HG03135 (cell line): Measurements from ENCODE around the gene ASXL3.

Experiments used
- ATAC-seq: cut with Tn5 transposase; IDR thresholded peaks from one replicate; pipeline ENCODE4 v1.9.1; 2021; ENCODE audit warnings: mild to moderate bottlenecking, moderate library complexity; ENCODE audit not compliant: unreplicated experiment

ASXL3 gene

DNA sequence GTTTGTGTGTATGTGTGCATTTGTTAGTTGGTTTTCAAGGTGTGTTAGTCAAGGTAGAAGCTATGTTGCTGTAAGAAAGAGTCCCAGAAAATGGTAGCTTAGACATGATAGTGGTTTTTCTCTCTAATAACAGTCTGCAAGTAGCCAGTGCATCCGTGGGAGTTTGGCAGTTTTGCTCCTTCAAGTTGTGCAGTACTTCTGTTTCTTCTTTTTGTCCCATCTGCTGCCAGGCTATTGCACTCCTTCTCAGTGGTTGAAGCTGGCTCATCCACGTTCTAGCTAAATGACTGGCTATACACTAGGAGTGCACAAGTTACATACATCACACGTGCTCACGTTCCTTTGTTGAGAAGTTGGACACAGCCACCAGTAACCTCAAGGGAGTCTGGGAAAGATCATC is 134.7 kb downstream of the ASXL3 start:
- no peak for ATAC-seq

DNA sequence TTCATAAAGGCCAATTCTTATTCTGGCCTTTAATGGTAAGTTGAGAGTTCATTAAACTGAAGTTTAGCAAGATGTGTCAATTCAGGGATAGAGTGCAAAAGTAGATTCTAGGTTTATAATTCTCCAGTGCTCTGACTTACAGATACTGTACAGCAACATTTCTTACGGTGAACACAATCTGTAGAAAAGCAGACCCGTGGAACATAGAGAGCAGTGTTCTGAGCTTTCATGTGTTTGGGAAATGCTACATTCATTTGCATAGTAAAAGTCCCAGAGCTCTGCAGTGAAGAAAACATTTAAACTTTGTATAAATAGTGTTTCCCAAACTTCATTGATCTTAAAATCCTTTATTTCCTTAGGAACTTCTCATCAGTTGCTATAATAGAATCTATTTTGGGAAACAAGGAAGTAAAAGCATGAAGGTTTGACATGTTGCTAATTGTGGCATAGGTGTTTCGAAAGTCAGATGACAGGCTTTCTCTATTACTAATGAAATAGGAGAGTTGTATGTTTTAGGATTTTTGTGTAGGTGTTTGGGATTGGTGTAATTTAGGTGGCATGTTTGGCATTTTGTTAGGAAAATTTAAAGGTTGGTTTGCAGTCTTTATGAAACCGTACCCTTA is 138.2 kb downstream of the ASXL3 start:
- ATAC-seq: no peak

DNA sequence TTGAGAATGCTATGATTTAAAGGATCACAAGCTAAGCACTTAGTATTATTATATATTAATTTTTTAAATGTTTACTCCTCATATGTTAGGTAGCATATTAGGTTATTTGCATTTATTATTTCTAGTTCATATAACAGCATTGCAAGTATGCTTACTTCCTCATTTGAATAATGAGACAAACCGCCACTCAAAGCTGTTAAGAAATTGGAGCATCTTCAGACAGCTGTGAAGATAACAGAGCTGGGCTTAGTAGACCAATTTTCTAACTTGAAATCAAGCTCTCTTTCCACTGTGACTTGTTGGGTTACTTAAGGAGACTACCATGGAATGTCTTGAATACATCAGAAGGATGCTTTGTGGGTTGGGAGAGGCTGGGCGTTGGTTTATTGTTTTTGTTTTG is 139.3 kb downstream of the ASXL3 start:
- no peak for ATAC-seq

DNA sequence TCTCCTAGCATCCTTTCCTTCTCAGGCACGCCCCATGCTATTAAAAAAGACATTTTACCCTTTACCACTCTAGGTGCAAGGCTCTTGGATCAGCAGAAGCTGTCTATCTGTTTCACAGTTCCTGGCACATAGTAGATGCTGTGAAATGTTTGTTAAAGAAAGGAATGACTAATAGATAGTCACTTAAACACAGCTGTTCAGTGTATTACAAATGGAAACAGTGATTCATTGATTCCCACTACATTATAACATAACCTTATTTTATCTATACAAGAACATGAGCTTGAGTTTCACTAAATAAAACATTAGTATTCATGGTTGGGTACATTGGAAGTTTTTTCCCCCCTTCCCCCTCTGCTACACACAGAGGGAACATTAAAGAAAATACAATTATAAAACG is 142.1 kb downstream of the ASXL3 start:
- no peak for ATAC-seq

DNA sequence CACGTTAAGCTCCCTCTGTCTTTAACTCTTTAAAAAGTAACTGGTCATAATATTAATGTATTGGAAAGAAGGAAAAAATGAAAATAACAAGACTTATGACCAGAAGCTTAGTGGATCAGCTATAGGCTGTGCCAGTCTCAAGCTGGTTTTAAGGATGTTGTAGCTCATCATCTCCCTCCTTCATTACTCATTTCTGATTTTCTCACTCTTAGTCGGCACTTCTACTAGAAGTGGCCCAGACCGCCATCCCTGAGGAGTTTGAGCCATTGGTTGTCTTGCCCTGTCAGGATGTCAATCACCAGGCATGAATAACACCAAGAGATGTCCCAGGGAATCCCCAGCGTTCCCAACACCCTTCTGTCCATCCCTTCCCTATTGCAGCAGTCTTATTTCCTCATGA is 151.5 kb downstream of the ASXL3 start:
- ATAC-seq: no peak

DNA sequence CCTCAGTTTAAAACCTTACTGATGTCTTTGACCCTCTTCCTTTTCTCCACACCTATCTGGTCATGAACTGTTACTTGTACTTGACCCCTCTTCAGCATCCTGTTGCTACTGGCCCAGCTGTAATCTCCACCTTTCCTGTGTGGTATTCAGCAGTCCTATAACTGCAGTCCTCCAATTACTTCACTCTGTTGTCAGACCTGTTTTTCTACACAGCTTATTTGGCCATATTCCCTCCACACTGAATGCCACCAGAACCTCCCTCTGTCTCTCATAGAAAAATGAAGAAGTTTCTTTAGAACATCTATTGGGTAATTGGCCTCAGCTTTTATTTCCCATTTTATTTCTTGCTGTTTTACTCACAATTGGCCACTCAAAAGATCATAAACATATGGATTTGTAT is 155.4 kb downstream of the ASXL3 start:
- no peak for ATAC-seq

DNA sequence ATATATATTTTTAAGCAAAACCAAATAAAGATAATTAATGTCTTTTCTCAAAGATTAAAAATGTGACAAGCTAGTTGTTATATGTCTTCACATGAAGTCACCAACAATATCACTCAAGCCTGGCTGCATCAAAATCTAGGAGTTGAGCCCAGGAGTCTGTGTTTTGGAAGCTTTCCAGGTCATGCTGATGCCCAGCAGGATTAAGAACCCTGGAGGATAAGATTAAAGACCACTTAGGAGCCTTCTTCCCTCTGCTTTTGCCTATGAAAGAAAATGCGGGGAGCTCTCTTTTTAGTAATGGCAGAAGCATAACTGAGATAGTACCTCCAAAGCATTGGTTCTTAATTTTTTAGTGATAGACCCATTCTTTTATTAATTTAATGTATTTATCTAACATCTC is 157.4 kb downstream of the ASXL3 start:
- no peak for ATAC-seq

DNA sequence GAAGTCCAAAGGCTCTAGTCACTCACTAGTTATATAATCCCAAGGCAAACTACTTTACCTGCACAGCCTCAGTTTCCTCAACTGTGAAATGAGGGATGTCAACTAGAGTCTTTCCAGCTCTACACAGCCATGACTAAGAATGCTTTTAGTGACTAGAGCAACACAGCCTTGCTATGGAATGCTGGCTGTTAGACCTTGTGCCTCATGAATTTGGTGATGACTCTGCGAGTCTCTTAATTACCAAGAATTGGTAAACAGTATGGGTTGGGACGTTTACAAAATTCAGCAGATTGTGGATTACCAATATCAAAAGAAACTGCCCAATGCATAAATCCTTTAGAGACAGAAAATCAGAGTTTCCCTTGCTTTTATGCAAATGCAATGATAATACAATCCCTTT is 163.7 kb downstream of the ASXL3 start:
- ATAC-seq: no peak

DNA sequence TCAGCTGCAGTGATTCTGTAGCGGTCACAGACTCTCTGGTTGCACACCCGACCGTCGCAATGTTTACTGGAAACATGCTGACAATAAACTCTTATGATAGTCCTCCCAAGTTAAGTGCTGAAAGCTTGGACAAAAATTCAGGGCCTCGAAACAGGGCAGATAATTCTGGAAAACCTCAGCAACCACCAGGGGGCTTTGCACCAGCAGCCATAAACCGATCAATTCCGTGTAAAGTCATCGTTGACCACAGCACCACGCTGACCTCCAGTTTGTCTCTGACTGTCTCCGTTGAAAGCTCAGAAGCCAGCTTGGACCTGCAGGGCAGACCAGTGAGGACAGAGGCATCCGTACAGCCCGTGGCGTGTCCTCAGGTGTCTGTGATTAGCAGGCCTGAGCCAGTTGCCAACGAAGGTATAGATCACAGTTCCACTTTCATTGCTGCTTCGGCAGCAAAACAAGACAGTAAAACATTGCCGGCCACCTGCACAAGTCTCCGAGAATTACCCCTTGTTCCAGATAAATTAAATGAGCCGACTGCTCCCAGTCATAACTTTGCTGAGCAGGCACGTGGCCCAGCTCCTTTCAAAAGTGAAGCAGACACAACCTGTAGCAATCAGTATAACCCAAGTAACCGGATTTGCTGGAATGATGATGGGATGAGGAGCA is 166.1 kb downstream of the ASXL3 start:
- ATAC-seq: no peak

DNA sequence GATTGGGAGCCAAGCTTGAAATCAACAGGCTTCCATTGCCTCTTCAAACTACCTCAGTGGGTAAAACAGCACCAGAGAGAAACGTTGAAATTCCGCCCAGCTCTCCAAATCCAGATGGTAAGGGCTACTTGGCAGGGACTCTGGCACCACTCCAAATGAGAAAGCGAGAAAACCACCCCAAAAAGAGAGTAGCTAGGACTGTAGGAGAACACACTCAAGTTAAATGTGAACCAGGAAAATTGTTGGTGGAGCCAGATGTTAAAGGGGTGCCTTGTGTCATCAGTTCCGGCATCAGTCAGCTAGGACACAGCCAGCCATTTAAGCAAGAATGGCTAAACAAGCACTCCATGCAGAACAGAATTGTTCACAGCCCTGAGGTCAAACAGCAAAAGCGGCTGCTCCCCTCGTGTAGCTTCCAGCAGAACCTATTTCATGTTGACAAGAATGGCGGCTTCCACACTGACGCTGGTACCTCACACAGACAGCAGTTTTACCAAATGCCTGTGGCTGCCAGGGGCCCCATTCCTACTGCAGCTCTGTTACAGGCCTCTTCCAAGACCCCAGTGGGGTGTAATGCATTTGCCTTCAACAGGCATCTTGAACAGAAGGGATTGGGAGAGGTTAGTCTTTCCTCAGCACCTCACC is 167.3 kb downstream of the ASXL3 start:
- ATAC-seq: no peak

DNA sequence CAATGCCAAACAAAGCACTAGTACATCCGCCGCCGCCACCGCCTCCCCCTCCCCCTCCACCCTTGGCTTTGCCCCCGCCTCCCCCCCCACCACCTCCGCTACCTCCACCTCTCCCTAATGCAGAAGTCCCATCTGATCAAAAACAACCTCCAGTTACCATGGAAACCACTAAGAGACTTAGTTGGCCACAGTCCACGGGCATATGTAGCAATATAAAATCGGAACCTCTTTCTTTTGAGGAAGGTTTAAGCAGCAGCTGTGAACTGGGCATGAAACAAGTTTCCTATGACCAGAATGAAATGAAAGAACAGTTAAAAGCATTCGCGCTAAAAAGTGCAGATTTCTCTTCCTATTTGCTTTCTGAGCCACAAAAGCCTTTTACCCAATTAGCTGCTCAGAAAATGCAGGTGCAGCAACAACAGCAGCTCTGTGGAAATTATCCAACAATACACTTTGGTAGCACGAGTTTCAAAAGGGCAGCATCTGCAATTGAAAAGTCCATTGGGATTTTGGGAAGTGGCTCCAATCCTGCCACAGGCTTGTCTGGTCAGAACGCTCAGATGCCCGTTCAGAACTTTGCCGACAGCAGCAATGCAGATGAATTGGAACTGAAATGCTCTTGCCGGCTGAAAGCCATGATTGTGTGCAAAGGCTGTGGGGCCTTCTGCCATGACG is 168.0 kb downstream of the ASXL3 start:
- ATAC-seq: no peak

DNA sequence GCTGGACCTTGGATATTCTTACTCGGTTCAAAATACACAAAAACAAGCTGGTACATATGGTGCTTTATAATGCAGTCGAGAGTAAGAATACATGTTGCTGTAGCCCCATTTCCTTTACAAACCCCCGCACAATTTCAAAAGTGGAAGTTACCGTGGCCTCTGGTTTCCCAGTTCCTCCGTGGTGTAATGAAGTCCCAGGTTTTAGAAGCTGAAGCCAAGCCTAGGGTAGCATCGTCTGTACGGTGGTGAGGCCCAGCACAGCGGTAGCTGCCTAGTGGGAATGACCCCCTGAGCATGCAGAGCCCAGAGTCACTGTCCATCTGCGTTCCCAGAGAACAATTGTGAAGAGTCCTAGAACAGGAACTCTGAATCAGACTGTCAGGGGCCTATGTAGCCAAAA is 171.8 kb downstream of the ASXL3 start:
- no peak for ATAC-seq

DNA sequence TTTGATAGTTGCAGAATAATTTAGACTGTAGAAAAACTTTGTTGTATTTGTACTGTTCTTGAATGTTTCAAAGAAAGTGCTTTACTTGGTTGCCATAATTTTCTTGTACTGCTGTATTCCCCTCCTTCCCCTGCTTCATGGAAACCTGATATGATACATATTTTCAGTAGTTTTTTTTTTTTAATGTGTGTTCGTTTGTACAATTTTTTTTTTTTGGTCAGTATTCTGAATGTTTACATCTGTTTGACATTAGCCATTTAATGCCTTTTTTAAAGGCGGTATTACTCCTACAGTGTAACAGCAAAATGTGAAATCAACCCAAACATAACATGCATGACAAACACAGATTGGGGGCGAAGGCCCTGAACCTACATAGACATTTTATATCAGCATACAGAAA is 172.3 kb downstream of the ASXL3 start:
- no peak for ATAC-seq

DNA sequence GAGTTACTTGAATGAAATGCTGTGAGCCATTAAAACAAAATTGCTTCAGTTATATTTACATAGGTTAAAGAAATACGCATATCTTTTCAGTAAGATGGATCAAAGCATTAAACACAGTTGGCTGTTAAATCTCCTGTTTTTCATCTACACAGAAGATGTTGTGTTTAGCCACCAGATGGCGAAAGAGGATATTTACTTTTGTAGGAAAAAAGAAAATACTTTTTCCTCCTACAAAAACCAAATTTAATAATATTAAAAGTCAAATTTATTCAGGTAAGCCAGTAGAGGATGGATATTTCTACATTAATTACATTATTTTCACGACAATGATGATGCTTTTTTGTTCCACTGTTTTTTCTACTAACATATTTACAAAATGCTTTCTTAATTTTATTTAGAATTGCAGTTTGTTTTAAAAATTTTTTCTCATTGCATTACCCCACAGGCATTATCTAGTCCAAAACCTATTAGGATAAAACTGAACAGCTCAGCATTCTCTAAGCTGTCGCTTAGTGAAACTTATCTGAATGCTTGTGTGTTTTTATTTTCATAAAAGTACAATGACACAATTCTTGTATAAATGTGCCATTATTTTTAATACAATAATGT is 173.7 kb downstream of the ASXL3 start:
- no peak for ATAC-seq

DNA sequence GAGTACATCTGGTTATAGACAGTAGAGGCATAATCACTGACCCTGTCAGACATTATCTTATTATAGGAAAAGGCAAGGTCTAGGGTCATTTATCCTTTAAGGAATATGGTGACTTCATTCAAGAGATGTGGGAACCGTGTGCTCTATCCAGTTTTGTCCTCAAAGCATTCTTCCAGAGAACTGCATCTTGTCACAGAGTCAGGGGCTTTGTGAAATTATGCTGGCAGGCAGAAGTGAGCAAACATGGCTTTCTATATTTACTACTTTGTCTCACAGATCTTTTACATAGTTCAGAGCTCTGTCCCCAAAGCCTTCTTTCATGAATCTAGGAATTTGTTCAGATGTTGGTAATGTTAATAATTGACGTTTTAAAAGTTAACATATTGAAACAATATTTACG is 177.4 kb downstream of the ASXL3 start:
- no peak for ATAC-seq

DNA sequence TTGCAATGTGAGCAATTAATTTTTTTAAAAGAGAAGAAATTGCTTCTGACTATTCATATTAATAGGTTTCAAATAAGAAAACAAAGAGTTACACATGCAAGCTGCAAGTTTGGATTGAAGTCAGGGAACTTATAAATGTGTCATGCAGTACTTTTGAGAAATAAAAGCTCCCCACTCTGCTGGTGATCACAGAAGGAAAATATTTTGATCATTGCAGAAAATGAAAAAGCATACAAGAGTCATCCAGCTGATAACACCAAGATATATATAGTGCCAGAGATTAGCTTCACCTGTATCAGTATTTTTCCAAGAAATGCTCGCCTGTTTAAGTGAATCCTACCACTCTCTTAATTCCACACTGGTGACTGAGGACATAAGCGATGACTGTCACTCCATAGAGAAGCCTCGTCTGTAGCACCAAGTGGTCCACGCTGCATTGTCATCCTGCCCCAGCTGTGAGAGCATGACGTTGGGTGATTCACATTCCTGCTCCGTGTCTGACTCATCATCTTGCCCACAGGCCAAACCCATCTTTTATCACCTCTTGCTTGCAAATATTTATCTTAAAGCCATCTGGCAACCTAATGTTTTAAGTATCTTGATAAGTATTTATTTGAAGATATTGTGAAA is 178.0 kb downstream of the ASXL3 start:
- ATAC-seq: no peak

DNA sequence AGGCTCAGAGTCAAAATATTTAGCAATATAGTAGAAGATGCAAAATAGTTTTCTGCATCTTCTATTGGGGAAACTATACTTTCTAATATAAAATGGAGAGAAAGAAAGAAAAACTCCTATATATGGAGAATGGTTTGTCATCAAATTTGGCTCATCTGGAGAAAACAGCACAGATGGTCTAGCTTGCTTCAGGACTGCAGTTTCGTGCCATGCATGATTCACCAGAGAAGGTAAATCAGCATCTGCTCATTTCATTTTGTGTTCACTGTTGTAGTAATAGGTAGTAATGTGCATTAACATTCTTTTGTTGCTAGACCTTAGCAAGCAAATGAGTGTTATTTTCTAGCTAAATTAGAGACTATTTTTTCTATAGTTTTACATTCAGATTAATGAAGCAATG is 179.0 kb downstream of the ASXL3 start:
- ATAC-seq: no peak

DNA sequence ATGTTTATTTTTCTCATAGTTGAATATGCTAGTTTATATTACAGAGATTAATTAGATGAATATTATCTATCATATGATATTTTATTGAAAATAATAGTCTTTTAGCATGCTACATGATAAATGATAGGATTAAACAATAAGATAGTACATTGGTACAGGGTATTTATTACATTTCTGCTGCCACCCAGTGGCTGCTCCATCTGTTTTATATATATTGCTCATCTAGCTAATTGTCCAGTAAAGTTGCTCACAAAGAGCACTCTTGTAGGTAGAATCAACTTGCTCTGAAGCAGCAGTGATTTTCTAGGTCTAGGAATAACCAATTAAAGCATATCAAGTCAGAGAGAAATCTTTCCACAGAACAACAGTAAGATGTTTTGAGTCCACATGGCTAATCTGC is 183.3 kb downstream of the ASXL3 start:
- no peak for ATAC-seq

DNA sequence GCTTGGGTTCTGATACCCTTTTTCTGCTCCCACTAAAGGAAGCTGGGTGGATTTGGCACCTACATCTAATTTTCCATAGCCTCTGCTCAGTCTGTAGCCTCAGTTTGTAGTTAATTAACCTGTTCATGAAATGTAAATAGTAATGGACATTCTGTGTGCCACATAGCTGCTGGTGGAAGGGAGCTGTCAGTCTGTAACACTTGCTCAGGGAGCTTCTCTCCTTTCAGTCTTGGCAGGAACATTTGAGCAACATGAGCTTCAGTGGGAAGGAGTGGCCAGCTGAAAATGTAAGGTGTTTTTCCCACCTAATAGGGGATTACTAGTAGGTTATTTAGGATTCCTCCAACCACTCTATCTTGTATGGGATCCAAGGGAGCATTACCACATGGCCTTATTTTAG is 203.4 kb downstream of the ASXL3 start:
- ATAC-seq: no peak
